GM12864 (cell line): ENCODE measurements around the gene MAFG.
"Not testable (repeated sequence)": the region's sequence is repeated elsewhere in the genome, so short reads cannot be mapped to it uniquely, and the experiment has no call there.

Source experiments
- DNase-seq: peaks from one replicate; pipeline ENCODE4 v3.0.0-alpha.2; 2011; ENCODE audit warnings: low read depth
- H3K4me3 ChIP-seq: 2 replicates; pipeline ENCODE4 v1.5.1; 2011; ENCODE audit warnings: mild to moderate bottlenecking, low read depth, low read length, control low read depth
- TF ChIP-seq, protein P1 (sequence below): IDR thresholded peaks from 2 replicates; pipeline ENCODE4 v1.5.1; 2011; ENCODE audit warnings: low read depth, mild to moderate bottlenecking, moderate library complexity, low read length, control low read depth, inconsistent platforms; ENCODE audit errors: missing control alignments

Gene MAFG

DNA sequence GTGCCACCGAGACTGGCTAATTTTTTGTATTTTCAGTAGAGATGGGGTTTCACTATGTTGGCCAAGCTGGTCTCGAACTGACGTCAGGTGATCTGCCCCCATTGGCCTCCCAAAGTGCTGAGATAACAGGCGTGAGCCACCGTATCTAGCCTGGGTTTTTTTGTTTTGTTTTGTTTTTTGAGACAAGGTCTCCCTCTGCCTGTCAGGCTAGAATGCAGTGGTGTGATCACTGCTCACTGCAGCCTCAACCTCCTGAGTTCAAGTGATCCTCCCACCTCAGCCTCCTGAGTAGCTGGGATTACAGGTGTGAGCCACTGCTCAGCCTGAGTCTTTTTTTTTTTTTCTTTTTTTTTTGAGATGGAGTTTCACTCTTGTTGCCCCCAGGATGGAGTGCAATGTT lies 25.9 kb upstream of the MAFG start:
- not testable (repeated sequence) for DNase-seq, H3K4me3 ChIP-seq
- TF ChIP-seq, protein P1, sequence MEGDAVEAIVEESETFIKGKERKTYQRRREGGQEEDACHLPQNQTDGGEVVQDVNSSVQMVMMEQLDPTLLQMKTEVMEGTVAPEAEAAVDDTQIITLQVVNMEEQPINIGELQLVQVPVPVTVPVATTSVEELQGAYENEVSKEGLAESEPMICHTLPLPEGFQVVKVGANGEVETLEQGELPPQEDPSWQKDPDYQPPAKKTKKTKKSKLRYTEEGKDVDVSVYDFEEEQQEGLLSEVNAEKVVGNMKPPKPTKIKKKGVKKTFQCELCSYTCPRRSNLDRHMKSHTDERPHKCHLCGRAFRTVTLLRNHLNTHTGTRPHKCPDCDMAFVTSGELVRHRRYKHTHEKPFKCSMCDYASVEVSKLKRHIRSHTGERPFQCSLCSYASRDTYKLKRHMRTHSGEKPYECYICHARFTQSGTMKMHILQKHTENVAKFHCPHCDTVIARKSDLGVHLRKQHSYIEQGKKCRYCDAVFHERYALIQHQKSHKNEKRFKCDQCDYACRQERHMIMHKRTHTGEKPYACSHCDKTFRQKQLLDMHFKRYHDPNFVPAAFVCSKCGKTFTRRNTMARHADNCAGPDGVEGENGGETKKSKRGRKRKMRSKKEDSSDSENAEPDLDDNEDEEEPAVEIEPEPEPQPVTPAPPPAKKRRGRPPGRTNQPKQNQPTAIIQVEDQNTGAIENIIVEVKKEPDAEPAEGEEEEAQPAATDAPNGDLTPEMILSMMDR, result peak; percentile 9

DNA sequence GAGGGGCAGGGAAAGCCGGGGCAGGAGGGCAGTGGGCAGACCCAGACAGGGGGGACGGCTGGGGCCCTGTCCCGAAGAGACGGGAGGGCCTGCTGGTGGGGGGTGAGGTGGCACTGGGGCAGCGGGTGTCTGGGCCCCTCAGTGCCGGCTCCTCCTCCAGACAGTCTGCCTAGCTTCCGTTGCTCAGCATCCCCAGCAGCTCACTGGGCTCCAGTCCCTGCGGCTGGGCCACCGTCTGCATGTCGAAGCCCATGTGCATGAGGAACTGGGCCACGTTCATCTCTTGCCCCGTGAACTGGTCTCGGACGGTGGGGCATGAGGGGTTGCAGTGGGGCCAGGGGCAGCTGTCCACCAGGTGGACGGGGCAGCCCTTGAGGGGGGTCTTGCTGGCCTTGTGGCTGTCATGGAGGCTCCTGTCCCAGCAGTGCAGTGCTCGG lies 25.3 kb upstream of the MAFG start:
- no peak overlapping the region for H3K4me3 ChIP-seq
- TF ChIP-seq, protein P1, result no peak
- DNase-seq, result no peak

DNA sequence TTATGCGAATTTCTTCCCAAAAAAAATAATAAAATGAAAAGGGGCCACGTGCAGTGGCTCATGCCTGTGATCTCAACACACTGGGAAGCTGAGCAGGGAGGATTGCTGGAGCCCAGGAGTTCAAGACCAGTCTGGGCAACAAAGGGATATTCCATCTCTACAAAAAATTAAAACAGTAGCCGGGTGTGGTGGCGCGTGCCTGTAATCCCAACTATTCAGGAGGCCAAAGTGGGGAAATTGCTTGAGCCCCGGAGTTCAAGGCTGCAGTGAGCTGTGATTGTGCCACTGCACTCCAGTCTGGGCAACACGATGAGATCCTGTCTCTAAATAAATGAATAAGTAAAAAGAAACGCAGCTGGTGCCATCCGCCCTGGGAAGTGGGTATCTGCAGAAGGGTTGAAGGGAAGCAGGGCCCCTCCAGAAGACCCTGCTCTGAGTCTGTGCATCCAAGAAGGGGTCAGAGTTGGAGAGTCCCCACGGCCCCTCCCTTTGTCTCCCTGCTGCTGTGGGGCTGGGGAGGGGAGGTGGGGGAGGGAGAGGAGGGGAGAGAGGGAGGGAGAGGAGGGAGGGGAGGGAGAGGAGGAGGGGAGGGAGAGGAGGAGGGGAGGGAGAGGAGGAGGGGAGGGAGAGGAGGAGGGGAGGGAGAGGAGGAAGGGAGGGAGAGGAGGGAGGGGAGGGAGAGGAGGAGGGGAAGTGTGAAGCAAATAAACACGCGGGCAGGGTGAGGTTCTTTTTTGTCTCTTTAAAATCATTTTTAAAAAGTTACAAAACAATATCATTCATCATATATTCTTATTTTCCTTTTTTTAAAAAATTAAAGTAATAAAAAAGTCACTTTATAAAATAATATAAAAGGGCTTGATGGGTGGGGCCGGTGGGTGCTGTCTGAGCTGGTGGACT lies 24.5 kb upstream of the MAFG start:
- no peak for DNase-seq
- TF ChIP-seq, protein P1, result no peak
- H3K4me3 ChIP-seq, result no peak overlapping the region

DNA sequence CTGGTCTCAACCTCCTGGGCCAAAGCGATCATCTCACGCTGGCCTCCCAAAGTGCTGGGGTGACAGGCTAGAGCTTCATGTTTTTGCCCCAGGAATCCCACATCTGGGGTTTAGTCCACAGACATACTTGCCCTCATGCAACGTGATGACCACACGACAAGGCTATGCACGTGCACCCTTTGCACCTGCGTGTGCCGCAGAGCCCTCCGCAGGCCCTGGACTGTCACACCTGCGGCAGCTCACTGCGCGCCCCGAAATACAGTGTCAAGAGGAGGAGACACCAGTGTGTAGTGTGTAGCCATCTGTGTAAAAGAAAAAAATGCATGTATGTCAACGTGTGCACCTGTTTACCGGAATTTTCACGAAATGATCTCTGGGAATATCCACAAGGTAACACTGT lies 23.0 kb upstream of the MAFG start:
- DNase-seq, result no peak
- H3K4me3 ChIP-seq, result no peak overlapping the region
- TF ChIP-seq, protein P1, result no peak

DNA sequence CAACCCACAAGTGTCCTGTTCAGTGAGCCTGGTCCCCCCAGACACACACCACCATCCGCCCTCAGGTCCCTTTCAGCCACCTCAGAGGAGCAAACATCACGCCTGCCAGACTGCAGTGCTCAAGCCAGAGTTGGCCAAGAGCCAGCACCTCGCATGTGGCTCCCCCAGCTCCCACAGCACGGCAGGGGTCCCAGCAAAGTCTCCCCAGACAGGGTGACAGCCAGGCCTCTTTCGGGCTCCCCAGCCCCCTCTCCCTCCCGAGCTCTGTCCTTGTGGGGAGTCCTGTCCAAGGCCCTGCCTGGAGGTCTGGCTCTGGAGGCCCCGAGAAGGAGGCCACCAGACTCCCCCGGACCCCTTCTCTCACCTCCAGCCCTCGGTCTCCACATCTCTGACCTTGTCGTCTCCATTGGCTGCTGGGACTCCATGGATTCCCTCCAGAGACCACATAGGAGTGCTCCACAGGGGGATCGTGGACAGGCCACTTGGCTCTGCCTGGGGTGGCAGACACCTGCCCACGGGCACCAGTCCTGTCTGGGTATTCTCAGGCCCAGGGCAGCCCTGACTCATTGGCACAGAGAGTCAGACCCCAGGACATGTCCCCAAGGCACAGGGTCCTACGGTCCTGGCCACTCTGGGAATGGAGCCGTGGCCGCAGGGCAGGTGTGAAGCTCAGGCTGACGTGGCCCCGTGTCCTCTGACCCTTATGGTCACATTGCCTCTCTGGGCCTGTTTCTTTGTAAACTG lies 21.3 kb upstream of the MAFG start:
- DNase-seq, result no peak
- TF ChIP-seq, protein P1, result no peak
- H3K4me3 ChIP-seq, result no peak overlapping the region

DNA sequence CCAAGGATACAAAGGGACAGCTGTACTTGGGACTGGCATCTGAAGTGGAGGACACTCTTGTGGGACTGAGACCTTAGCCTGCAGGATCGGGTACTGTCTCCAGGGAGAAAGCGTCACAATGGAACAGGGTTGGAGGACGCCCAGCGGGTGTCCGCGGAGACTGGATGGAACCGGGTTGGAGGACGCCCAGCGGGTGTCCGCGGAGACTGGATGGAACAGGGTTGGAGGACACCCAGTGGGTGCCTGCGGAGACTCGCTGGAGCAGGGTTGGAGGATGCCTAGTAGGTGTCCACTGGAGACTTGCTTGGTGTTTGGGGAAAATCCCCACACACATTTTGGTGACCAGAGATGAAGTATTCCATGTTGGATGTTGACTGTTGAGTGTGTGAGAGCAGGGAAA lies 19.7 kb upstream of the MAFG start, which contains the start of gene MYADML2:
MYADML2 (minus strand) TSS at position 45 of the 400 bp plus-strand sequence. CDS start 5,492 bp downstream, outside the sequence.
- no peak within 1 kb of the TSS for H3K4me3 ChIP-seq
- TF ChIP-seq, protein P1, result no peak
- no peak for DNase-seq
